Glutamatergic neuron (in vitro differentiated cells): ENCODE measurements around the gene MYT1. TPM values are rescaled to one million over a fixed set of nuclear protein-coding genes. Genes with fewer than 3 reads are reported as not detected.

ENCODE experiments used
- DNase-seq: peaks from one replicate; pipeline ENCODE4 v3.0.0; 2022
- H3K27ac Mint-ChIP-seq: one replicate; pipeline ENCODE4 v1.8.0; 2020; ENCODE audit warnings: mild to moderate bottlenecking, mixed read lengths, inconsistent platforms; ENCODE audit not compliant: unreplicated experiment
- H3K27me3 Mint-ChIP-seq: one replicate; pipeline ENCODE4 v1.8.0; 2020; ENCODE audit warnings: mild to moderate bottlenecking, moderate library complexity, mixed read lengths, inconsistent platforms; ENCODE audit not compliant: unreplicated experiment
- H3K36me3 Mint-ChIP-seq: one replicate; pipeline ENCODE4 v1.8.0; 2020; ENCODE audit warnings: mild to moderate bottlenecking, mixed read lengths, inconsistent platforms; ENCODE audit not compliant: unreplicated experiment
- H3K4me1 Mint-ChIP-seq: one replicate; pipeline ENCODE4 v1.8.0; 2020; ENCODE audit warnings: mild to moderate bottlenecking, low read depth, mixed read lengths, inconsistent platforms; ENCODE audit not compliant: unreplicated experiment
- H3K4me3 Mint-ChIP-seq: one replicate; pipeline ENCODE4 v1.8.0; 2020; ENCODE audit warnings: mild to moderate bottlenecking, mixed read lengths, inconsistent platforms; ENCODE audit not compliant: unreplicated experiment
- H3K9me3 Mint-ChIP-seq: one replicate; pipeline ENCODE4 v1.8.0; 2020; ENCODE audit warnings: mild to moderate bottlenecking, moderate library complexity, mixed read lengths, inconsistent platforms; ENCODE audit not compliant: unreplicated experiment
- total RNA-seq: library from RNA; stranded (reverse); fragmentation: NEBNext Ultra II Directional; extraction: Animal tissue kit (Norgen Biotek cat#: 25700); gene quantifications from one replicate; pipeline ENCODE4 v1.2.1, GENCODE V29; 2021; ENCODE audit not compliant: unreplicated experiment
- TF ChIP-seq, protein P1 (sequence below): fragments of 200-600 bp; sonication (generic); IDR thresholded peaks from one replicate; pipeline ENCODE4 v1.5.0; 2021; ENCODE audit not compliant: partially characterized antibody, unreplicated experiment

Gene MYT1
- total RNA-seq, 1 donor from 2014 or later: 159 TPM

DNA sequence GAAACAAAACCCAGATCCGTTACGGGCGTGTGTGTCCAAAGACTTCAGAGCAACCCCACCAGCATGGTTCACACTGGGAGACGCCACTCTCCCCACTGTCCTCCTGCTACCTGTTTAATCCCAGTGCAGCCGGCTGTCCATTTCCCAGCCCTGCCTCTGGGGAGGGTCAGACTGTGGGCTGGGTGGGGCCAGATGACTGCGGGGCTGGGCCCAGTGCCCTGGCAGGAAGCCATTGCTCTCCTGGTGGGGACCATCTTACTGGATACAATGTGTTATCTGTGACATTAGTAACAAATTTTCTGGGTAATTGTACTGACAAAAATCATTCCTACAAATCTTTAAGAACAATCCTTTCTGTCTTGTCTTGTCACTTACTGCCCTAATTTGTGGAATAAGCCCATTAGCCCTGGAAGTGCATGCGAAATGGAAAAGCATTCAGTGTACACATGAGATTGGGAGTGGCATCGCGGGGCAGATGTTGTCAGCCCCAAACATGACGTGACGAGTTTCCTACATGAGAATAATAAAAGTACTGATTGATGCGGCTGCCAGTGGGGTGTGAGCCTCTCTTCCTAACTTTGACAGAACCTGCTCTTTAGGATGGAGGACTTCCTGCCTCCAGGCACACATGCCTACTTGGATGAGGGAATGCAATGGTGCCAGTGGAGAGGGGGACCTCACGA lies 53.4 kb downstream of the MYT1 start:
- Mint-ChIP-seq H3K4me1 (peaks cover 13% of the 10 kb centered on the region), H3K27ac (peak overlapping the region; percentile 28), H3K27me3 (peaks cover 26% of the 10 kb centered on the region), H3K9me3 (peaks cover 19% of the 10 kb centered on the region), H3K36me3 (peaks cover 14% of the 10 kb centered on the region), H3K4me3 (no peak overlapping the region)
- TF ChIP-seq, protein P1, sequence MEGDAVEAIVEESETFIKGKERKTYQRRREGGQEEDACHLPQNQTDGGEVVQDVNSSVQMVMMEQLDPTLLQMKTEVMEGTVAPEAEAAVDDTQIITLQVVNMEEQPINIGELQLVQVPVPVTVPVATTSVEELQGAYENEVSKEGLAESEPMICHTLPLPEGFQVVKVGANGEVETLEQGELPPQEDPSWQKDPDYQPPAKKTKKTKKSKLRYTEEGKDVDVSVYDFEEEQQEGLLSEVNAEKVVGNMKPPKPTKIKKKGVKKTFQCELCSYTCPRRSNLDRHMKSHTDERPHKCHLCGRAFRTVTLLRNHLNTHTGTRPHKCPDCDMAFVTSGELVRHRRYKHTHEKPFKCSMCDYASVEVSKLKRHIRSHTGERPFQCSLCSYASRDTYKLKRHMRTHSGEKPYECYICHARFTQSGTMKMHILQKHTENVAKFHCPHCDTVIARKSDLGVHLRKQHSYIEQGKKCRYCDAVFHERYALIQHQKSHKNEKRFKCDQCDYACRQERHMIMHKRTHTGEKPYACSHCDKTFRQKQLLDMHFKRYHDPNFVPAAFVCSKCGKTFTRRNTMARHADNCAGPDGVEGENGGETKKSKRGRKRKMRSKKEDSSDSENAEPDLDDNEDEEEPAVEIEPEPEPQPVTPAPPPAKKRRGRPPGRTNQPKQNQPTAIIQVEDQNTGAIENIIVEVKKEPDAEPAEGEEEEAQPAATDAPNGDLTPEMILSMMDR: no peak
- DNase-seq: no peak

DNA sequence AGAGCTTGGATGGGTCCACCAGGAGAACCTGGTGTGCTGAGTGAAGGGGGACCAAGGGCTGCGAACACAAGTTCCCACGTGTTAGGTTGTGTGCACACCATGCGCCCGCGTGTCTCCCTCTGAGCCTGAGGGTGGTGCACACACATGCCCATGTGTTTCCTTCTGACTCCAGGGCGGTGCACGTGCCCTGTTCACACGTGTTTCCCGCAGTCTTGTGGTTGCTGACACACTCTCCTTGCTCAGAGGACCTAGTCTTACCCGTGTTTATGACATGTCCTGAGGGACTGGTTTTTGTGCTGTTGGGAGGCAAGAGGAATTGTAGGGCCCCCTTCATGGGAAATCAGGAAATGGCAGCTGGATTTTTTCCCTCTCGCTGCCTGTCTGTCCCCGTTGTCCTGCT lies 55.0 kb downstream of the MYT1 start:
- TF ChIP-seq, protein P1: no peak
- Mint-ChIP-seq H3K4me3 (peak overlapping the region; percentile 52), H3K27me3 (peaks cover 25% of the 10 kb centered on the region), H3K27ac (peak overlapping the region; percentile 25), H3K36me3 (peaks cover 14% of the 10 kb centered on the region), H3K4me1 (peaks cover 28% of the 10 kb centered on the region), H3K9me3 (peaks cover 24% of the 10 kb centered on the region)
- DNase-seq: no peak

DNA sequence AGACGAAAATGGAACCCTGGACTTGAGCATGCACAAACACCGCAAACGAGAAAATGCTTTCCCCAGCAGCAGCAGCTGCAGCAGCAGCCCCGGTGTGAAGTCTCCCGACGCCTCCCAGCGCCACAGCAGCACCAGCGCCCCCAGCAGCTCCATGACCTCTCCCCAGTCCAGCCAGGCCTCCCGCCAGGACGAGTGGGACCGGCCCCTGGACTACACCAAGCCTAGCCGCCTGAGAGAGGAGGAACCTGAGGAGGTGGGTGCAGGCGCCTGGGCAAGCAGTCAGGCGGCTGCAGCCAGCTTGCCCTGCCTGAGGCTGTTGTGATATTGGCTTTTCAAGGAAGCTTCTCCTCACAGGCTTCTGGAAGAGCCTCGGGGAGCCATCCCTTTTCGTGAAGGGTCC lies 55.5 kb downstream of the MYT1 start:
- DNase-seq: no peak
- H3K36me3 Mint-ChIP-seq: peaks cover 9% of the 10 kb centered on the region
- TF ChIP-seq, protein P1: no peak
- H3K4me3 Mint-ChIP-seq: no peak overlapping the region
- peaks cover 25% of the 10 kb centered on the region for H3K9me3 Mint-ChIP-seq
- peaks cover 24% of the 10 kb centered on the region for H3K27me3 Mint-ChIP-seq
- no peak overlapping the region for H3K27ac Mint-ChIP-seq
- H3K4me1 Mint-ChIP-seq: peaks cover 33% of the 10 kb centered on the region

DNA sequence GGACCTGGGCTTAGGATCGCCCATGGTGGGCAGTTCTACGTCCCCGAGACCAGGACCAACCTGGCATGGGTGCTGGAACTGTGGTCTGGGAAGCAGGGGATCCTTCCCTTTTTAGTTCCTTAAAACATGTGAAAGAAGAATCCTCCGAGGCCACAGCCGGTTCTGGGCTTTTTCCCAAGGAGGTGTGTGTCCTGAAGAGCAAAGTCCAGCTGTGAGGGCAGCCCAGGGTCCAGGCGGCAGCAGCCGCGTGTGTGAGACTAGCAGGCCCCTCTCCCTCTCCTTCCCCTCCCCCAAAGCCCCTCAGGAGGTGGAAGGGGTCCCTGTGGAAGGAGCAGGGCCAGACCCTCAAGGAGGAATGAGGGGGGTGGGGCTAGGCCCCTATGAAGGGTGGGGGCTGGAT lies 56.2 kb downstream of the MYT1 start:
- Mint-ChIP-seq H3K9me3 (peaks cover 27% of the 10 kb centered on the region), H3K27ac (no peak overlapping the region), H3K27me3 (peaks cover 24% of the 10 kb centered on the region), H3K4me1 (peaks cover 40% of the 10 kb centered on the region), H3K4me3 (no peak overlapping the region), H3K36me3 (peaks cover 5% of the 10 kb centered on the region)
- TF ChIP-seq, protein P1: no peak
- DNase-seq: no peak

DNA sequence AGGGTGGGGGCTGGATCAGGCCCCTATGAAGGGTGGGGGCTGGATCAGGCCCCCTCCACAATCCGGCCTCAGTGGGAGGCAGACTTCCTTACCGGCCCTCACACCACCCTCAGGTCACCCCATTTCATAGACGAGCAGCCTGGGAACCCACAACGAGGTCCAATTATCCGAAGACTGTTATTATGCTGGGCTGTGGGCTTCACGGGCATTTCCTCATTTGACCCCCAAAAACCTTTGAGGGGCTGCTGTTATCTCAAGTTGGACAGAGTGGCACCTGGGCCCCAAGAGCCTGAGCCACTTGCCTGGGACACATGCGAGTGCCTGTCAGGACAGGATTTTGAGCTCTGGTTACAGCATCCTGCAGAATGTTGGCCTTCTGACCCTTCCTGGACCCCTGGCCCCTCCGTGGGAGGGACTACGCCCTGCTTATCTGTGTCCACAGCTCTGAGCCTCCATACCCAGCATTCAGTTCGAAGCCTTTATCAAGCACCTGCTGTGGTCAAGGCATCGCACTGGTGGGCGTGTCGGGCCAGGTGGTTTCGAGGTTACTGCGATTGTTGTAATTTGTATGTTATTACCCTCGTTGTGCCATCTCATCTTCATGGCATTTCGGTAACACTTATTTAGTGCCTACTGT lies 56.8 kb downstream of the MYT1 start:
- Mint-ChIP-seq H3K9me3 (peaks cover 22% of the 10 kb centered on the region), H3K27me3 (peaks cover 22% of the 10 kb centered on the region), H3K27ac (no peak overlapping the region), H3K4me1 (peaks cover 43% of the 10 kb centered on the region), H3K4me3 (no peak overlapping the region), H3K36me3 (peaks cover 5% of the 10 kb centered on the region)
- TF ChIP-seq, protein P1: no peak
- DNase-seq: no peak
